ENCODE measurements around the gene BRAF. TPM values are rescaled to one million over a fixed set of nuclear protein-coding genes. Genes with fewer than 3 reads are reported as not detected.

The BRAF gene
- total and polyA plus RNA-seq, 2 of the 8 experiments (the other 6 are each of a cell fraction or from before 2014, with no cell fraction given) = 11.4 to 32.6 TPM

GRCh38 chr7:140696024-140696679 lies 228.6 kb downstream of the BRAF start:
- peaks cover 0 to 6% (median 2%) of the 10 kb centered on the region in 4 experiments; a peak in 3 of 7 replicates for H3K4me1 ChIP-seq (replicated peaks in 1 of 4; ENCODE audit: control insufficient read depth in 3 of 4, insufficient read depth in 4 of 4, low read length in 3 of 4)
- peak overlapping the region; percentile 68 to 80 for H3K4me2 ChIP-seq (ENCODE audit: insufficient read depth in 1 of 2, low read depth in 2 of 2, low read length in 2 of 2)
- H3K14ac ChIP-seq (ENCODE audit: insufficient read length) = no peak overlapping the region
- peaks cover 2% of the 10 kb centered on the region; the same call in 1 of the 2 replicates for H3K23me2 ChIP-seq (ENCODE audit: low read depth, low read length)
- ChIA-PET POLR2A (ENCODE audit: partially characterized antibody) (interaction anchor here (0.6 to 2.0 kb wide), 6 partner anchors 9 to 331 kb away, joined by 3 to 6 read pairs (median 3); partner anchors contain the start of gene ADCK2), CTCF (ENCODE audit: partially characterized antibody) (interaction anchor here (0.6 to 1.1 kb wide), 3 partner anchors 10 to 40 kb away, joined by 3 to 6 read pairs (median 3); no protein-coding TSS in a partner anchor)
- peak overlapping the region; percentile 63; the same call in 1 of the 2 replicates for H3K27ac ChIP-seq (ENCODE audit: low read depth, low read length)
- H3K4ac ChIP-seq (replicated peaks; ENCODE audit: insufficient read length, low read depth, low read length) = no peak overlapping the region
- H3K56ac ChIP-seq (replicated peaks; ENCODE audit: insufficient read length, low read depth, low read length) = no peak overlapping the region
- H2BK15ac ChIP-seq (ENCODE audit: low read length) = no peak overlapping the region
- WGBS, 2 experiments (ENCODE audit: extremely low coverage in 1 of 2, insufficient coverage in 1 of 2, insufficient read length in 1 of 2, insufficient replicate concordance in 2 of 2, low coverage in 1 of 2, low lambda C conversion rate in 2 of 2, missing lambda C conversion rate in 1 of 2) = 37% methylated on average over 23 of the region's 23 CpGs; no CpG with 5 or more reads in 1 of the 2 experiments
- peaks cover 0 to 33% of the 10 kb centered on the region in 2 experiments; a peak in 2 of 4 replicates for H3K79me2 ChIP-seq (ENCODE audit: control insufficient read depth in 1 of 2, insufficient read depth in 2 of 2, low read length in 2 of 2)
- no peak overlapping the region for H2AK5ac ChIP-seq (ENCODE audit: low read depth, low read length)
- H2BK120ac ChIP-seq (replicated peaks; ENCODE audit: low read depth, low read length) = no peak overlapping the region
- peak overlapping the region; percentile 34 to 89 (median 76); a peak in 6 of 7 replicates for H3K9ac ChIP-seq (replicated peaks in 1 of 4; ENCODE audit: extremely low read depth in 1 of 4, low read depth in 3 of 4, low read length in 3 of 4)
- H3K36me3 ChIP-seq (ENCODE audit: control insufficient read depth in 2 of 4, insufficient read depth in 4 of 4, low read length in 3 of 4) = no peaks in the 10 kb centered on the region
- peak overlapping the region; percentile 65 to 92 (median 88) for H3K4me3 ChIP-seq (ENCODE audit: extremely low read depth in 1 of 4, insufficient read depth in 2 of 4, low read depth in 3 of 4, low read length in 4 of 4)
- no peak overlapping the region; the same call in none of the 2 replicates for H2BK12ac ChIP-seq (ENCODE audit: low read depth, low read length)
- no peak overlapping the region for H3K23ac ChIP-seq (ENCODE audit: insufficient read length)
- H3K27me3 ChIP-seq (replicated peaks in 1 of 4; ENCODE audit: control insufficient read depth in 3 of 4, extremely low read depth in 1 of 4, insufficient read depth in 3 of 4, low read length in 3 of 4) = no peaks in the 10 kb centered on the region
- H3K9me3 ChIP-seq (ENCODE audit: insufficient read depth in 2 of 2, low read depth in 1 of 2, low read length in 1 of 2) = no peaks in the 10 kb centered on the region
- H2BK5ac ChIP-seq (ENCODE audit: low read depth, low read length) = peak overlapping the region; percentile 96; the same call in 1 of the 2 replicates
- H2BK20ac ChIP-seq (ENCODE audit: low read length) = no peak overlapping the region
- H4K20me1 ChIP-seq (replicated peaks in 1 of 2; ENCODE audit: control insufficient read depth in 1 of 2, insufficient read depth in 2 of 2, low read length in 2 of 2) = no peaks in the 10 kb centered on the region
- peak overlapping the region; percentile 86 for H4K8ac ChIP-seq (ENCODE audit: extremely low read depth, insufficient read depth, low read length)
- FAIRE-seq (no peak), DNase-seq (ENCODE audit: low read depth in 1 of 2, low spot score in 2 of 2) (no peak)
- peak overlapping the region; percentile 99 for H2AFZ ChIP-seq (ENCODE audit: low read length)
- no peak overlapping the region; the same call in 1 of the 2 replicates for H3K18ac ChIP-seq (ENCODE audit: extremely low read depth, low read length)
- peaks cover 3% of the 10 kb centered on the region; the same call in 1 of the 2 replicates for H3K79me1 ChIP-seq (ENCODE audit: low read depth, low read length)
- peak overlapping the region; percentile 84 for H4K5ac ChIP-seq (ENCODE audit: insufficient read length, low read depth, low read length)
- no peak overlapping the region for H4K91ac ChIP-seq (replicated peaks; ENCODE audit: insufficient read length, low read length)
- no peak for TF ChIP-seq CBX5 (IDR thresholded peaks at IDR 0.05; ENCODE audit: low read depth, low read length)
- peak; percentile 26; the same call in 1 of the 2 replicates for TF ChIP-seq BACH1 (IDR thresholded peaks at IDR 0.05; ENCODE audit: low read length)
